ENCODE results near the gene SBNO2. TPM values are rescaled to one million over a fixed set of nuclear protein-coding genes. Genes with fewer than 3 reads are reported as not detected.
A peak's percentile ranks its signal among the peaks of the same experiment; 100 is the strongest.

Gene SBNO2
- total and polyA plus RNA-seq, 2 of the 4 experiments (the other 2 are of a cell fraction), result 13.4 to 40.5 TPM

- H2AK5ac ChIP-seq (ENCODE audit: low read depth, low read length), result peak overlapping the region; percentile 91
- CTCF ChIA-PET, result interaction anchor here (1.5 kb wide), 1 partner anchor 8 kb away, joined by 6 read pairs; no protein-coding TSS in a partner anchor
- dilution Hi-C loops (cut with HindIII; ENCODE audit: low sequenced_read_pairs, unreplicated experiment), result no loop called here
- no peaks in the 10 kb centered on the region for H3K9me3 ChIP-seq (ENCODE audit: control insufficient read depth, insufficient read depth, low read length)
- DNase-seq (peak; percentile 38), ATAC-seq (ENCODE audit: low read depth) (no peak)
- peaks cover 50% of the 10 kb centered on the region for H4K20me1 ChIP-seq (ENCODE audit: insufficient read depth, low read length)
- H2BK20ac ChIP-seq (ENCODE audit: low read depth, low read length), result no peak overlapping the region
- peak overlapping the region; percentile 84 for H3K27ac ChIP-seq (ENCODE audit: insufficient read depth, low read length)
- H4K91ac ChIP-seq (ENCODE audit: insufficient read depth, low read depth, low read length), result peak overlapping the region; percentile 32
- H4K8ac ChIP-seq (ENCODE audit: low read depth in 2 of 2, low read length in 2 of 2), result peak overlapping the region in 1 of 2 experiments; percentile 32; a peak in 1 of 4 replicates
- H3K4me3 ChIP-seq (ENCODE audit: insufficient read depth, low read depth, low read length), result peak overlapping the region; percentile 85
- H3K79me1 ChIP-seq (ENCODE audit: low read depth in 1 of 2, low read length in 2 of 2), result peaks cover 0 to 25% of the 10 kb centered on the region in 2 experiments; a peak in 2 of 4 replicates
- peak overlapping the region; percentile 89 for H3K4me2 ChIP-seq (ENCODE audit: low read depth, low read length)
- peak overlapping the region; percentile 93 for H2BK5ac ChIP-seq (ENCODE audit: low read depth, low read length, poor library complexity, severe bottlenecking)
- H3K27me3 ChIP-seq (ENCODE audit: control insufficient read depth, insufficient read depth, low read length), result no peaks in the 10 kb centered on the region
- peak overlapping the region; percentile 46; the same call in 1 of the 2 replicates for H2BK120ac ChIP-seq (ENCODE audit: low read depth, low read length)
- H3K56ac ChIP-seq (ENCODE audit: extremely low read depth, insufficient read depth, low read length), result peak overlapping the region; percentile 62; the same call in 1 of the 2 replicates
- H3K4ac ChIP-seq (ENCODE audit: low read depth, low read length), result peak overlapping the region; percentile 94
- H3K36me3 ChIP-seq (ENCODE audit: control insufficient read depth, insufficient read depth, low read length), result peaks cover 45% of the 10 kb centered on the region
- H3K9me1 ChIP-seq (ENCODE audit: insufficient read depth, low read length), result 0 out of 2 replicates have a peak, but pooled peaks cover 2% of the 10 kb centered on the region
- WGBS, 2 experiments (ENCODE audit: extremely low coverage in 2 of 2, insufficient read length in 1 of 2), result 20% methylated on average over 41 of the region's 69 CpGs; no CpG with 5 or more reads in 1 of the 2 experiments
- intact Hi-C loops (cut with micrococcal nuclease), result no loop called here
- H2BK15ac ChIP-seq (ENCODE audit: low read depth, low read length), result no peak overlapping the region
- POLR2A ChIA-PET (ENCODE audit: unreplicated experiment), result interaction anchor here (0.6 kb wide), 1 partner anchor 95 kb away, joined by 3 read pairs; no protein-coding TSS in a partner anchor
- peak overlapping the region; percentile 95 for H3K14ac ChIP-seq (replicated peaks; ENCODE audit: low read depth, low read length)
- BruUV-seq (replicated peaks), result no TSS peak
- H4K5ac ChIP-seq (ENCODE audit: low read depth, low read length), result peak overlapping the region; percentile 40
- H2AFZ ChIP-seq (replicated peaks; ENCODE audit: low read length, poor library complexity), result peak overlapping the region; percentile 70
- H3K9ac ChIP-seq (ENCODE audit: low read depth, low read length), result peak overlapping the region; percentile 96
- peak overlapping the region; percentile 97 for H2AK9ac ChIP-seq (replicated peaks; ENCODE audit: low read depth, low read length, poor library complexity)
- H3K18ac ChIP-seq (ENCODE audit: low read depth, low read length), result no peak overlapping the region; the same call in 1 of the 2 replicates
- peak overlapping the region; percentile 95 for H3K23ac ChIP-seq (ENCODE audit: low read depth, low read length)
- in situ Hi-C loops (cut with MboI; ENCODE audit: low sequenced_read_pairs), result loop anchor here (5.0 kb wide), 1 partner anchor 97 kb away; no protein-coding TSS in a partner anchor
- H3K4me1 ChIP-seq (ENCODE audit: control insufficient read depth, insufficient read depth, low read length), result peaks cover 10% of the 10 kb centered on the region
- TF ChIP-seq NFE2L2 (IDR thresholded peaks at IDR 0.05; ENCODE audit: low read depth, low read length) (no peak), RFX5 (IDR thresholded peaks at IDR 0.05; ENCODE audit: low read depth, low read length) (no peak)
These were observed 68.8 kb downstream of the SBNO2 start for GRCh38 chr19:1105008-1105872.

All from IMR-90 (cell line).